Duodenal mucosa (tissue), 2 donors: ENCODE results near the gene ACVRL1.
A peak's percentile ranks its signal among the peaks of the same experiment; 100 is the strongest.

Source experiments
- H3K27ac ChIP-seq: one replicate; pipeline ENCODE4 v1.7.0; 2013; ENCODE audit warnings: low read depth, low read length
- H3K27me3 ChIP-seq, 2 donors: one replicate each; pipeline ENCODE4 v1.7.0; 2013; ENCODE audit warnings: low read length in 2 of 2, control low read depth in 1 of 2; ENCODE audit not compliant: insufficient read depth in 2 of 2, control insufficient read depth in 1 of 2
- H3K36me3 ChIP-seq, 2 donors: one replicate each; pipeline ENCODE4 v1.7.0; 2013; ENCODE audit warnings: low read length in 2 of 2, control low read depth in 1 of 2; ENCODE audit not compliant: insufficient read depth in 2 of 2, control insufficient read depth in 1 of 2
- H3K4me1 ChIP-seq, 2 donors: one replicate each; pipeline ENCODE4 v1.7.0; 2013; ENCODE audit warnings: low read length in 2 of 2, control low read depth in 1 of 2; ENCODE audit not compliant: insufficient read depth in 2 of 2, control insufficient read depth in 1 of 2
- H3K4me3 ChIP-seq, 2 donors: one replicate each; pipeline ENCODE4 v1.7.0; 2013; ENCODE audit warnings: low read length in 2 of 2, low read depth in 1 of 2
- H3K9ac ChIP-seq, 2 donors: one replicate each; pipeline ENCODE4 v1.7.0; 2013; ENCODE audit warnings: low read length in 2 of 2, low read depth in 1 of 2
- H3K9me3 ChIP-seq, 2 donors: one replicate each; pipeline ENCODE4 v1.7.0; 2013; ENCODE audit warnings: low read length in 2 of 2, control low read depth in 1 of 2; ENCODE audit not compliant: control insufficient read depth in 1 of 2

The ACVRL1 gene

GRCh38 chr12:51898506-51898905 is 8.8 kb upstream of the ACVRL1 start:
- no peaks in the 10 kb centered on the region for H3K9me3 ChIP-seq
- H3K36me3 ChIP-seq, result no peaks in the 10 kb centered on the region
- H3K9ac ChIP-seq, result no peak overlapping the region
- H3K27me3 ChIP-seq, result no peaks in the 10 kb centered on the region
- peaks cover 10 to 20% of the 10 kb centered on the region in 2 donors for H3K4me1 ChIP-seq
- no peak overlapping the region for H3K4me3 ChIP-seq
- H3K27ac ChIP-seq, result no peak overlapping the region

GRCh38 chr12:51898937-51899336 is 8.4 kb upstream of the ACVRL1 start:
- H3K9me3 ChIP-seq, result no peaks in the 10 kb centered on the region
- no peak overlapping the region for H3K9ac ChIP-seq
- H3K36me3 ChIP-seq, result no peaks in the 10 kb centered on the region
- H3K27ac ChIP-seq, result no peak overlapping the region
- peaks cover 10 to 20% of the 10 kb centered on the region in 2 donors for H3K4me1 ChIP-seq
- no peak overlapping the region for H3K4me3 ChIP-seq
- no peaks in the 10 kb centered on the region for H3K27me3 ChIP-seq

GRCh38 chr12:51900323-51900889 is 6.9 kb upstream of the ACVRL1 start:
- H3K4me3 ChIP-seq, result no peak overlapping the region
- H3K27ac ChIP-seq, result no peak overlapping the region
- no peaks in the 10 kb centered on the region for H3K36me3 ChIP-seq
- H3K27me3 ChIP-seq, result no peaks in the 10 kb centered on the region
- peaks cover 10 to 15% of the 10 kb centered on the region in 2 donors for H3K4me1 ChIP-seq
- no peaks in the 10 kb centered on the region for H3K9me3 ChIP-seq
- H3K9ac ChIP-seq, result no peak overlapping the region

GRCh38 chr12:51901121-51901817 is 6.0 kb upstream of the ACVRL1 start:
- Histone ChIP-seq H3K27ac (no peak overlapping the region), H3K4me1 (peaks cover 14 to 23% of the 10 kb centered on the region in 2 donors), H3K36me3 (no peaks in the 10 kb centered on the region), H3K9ac (no peak overlapping the region), H3K27me3 (no peaks in the 10 kb centered on the region), H3K4me3 (peak overlapping the region in 1 of 2 donors; percentile 5), H3K9me3 (no peaks in the 10 kb centered on the region)

GRCh38 chr12:51901881-51902280 is 5.4 kb upstream of the ACVRL1 start:
- H3K4me1 ChIP-seq, result peaks cover 15 to 25% of the 10 kb centered on the region in 2 donors
- no peak overlapping the region for H3K27ac ChIP-seq
- H3K4me3 ChIP-seq, result no peak overlapping the region
- no peaks in the 10 kb centered on the region for H3K9me3 ChIP-seq
- no peaks in the 10 kb centered on the region for H3K27me3 ChIP-seq
- H3K9ac ChIP-seq, result no peak overlapping the region
- no peaks in the 10 kb centered on the region for H3K36me3 ChIP-seq

- no peak overlapping the region for H3K4me3 ChIP-seq
- H3K36me3 ChIP-seq, result no peaks in the 10 kb centered on the region
- no peaks in the 10 kb centered on the region for H3K27me3 ChIP-seq
- H3K9ac ChIP-seq, result no peak overlapping the region
- peak overlapping the region; percentile 74 for H3K27ac ChIP-seq
- H3K9me3 ChIP-seq, result no peaks in the 10 kb centered on the region
- H3K4me1 ChIP-seq, result peaks cover 18 to 23% of the 10 kb centered on the region in 2 donors
These were observed 2.3 kb upstream of the ACVRL1 start for GRCh38 chr12:51904951-51905470.

- H3K4me1 ChIP-seq, result peaks cover 18 to 24% of the 10 kb centered on the region in 2 donors
- no peaks in the 10 kb centered on the region for H3K9me3 ChIP-seq
- H3K4me3 ChIP-seq, result no peak overlapping the region
- no peaks in the 10 kb centered on the region for H3K36me3 ChIP-seq
- no peaks in the 10 kb centered on the region for H3K27me3 ChIP-seq
- H3K9ac ChIP-seq, result no peak overlapping the region
- peak overlapping the region; percentile 74 for H3K27ac ChIP-seq
These were observed 1.6 kb upstream of the ACVRL1 start for GRCh38 chr12:51905471-51906429.

GRCh38 chr12:51906430-51907082 is 748 bp upstream of the ACVRL1 start:
- peak overlapping the region; percentile 25 to 40 for H3K9ac ChIP-seq
- peak overlapping the region; percentile 60 for H3K27ac ChIP-seq
- H3K4me1 ChIP-seq, result peaks cover 12 to 24% of the 10 kb centered on the region in 2 donors
- H3K36me3 ChIP-seq, result no peaks in the 10 kb centered on the region
- H3K27me3 ChIP-seq, result no peaks in the 10 kb centered on the region
- H3K4me3 ChIP-seq, result peak overlapping the region in 1 of 2 donors; percentile 49
- H3K9me3 ChIP-seq, result no peaks in the 10 kb centered on the region

GRCh38 chr12:51907856-51908425 is 637 bp downstream of the ACVRL1 start:
- no peaks in the 10 kb centered on the region for H3K27me3 ChIP-seq
- peak overlapping the region; percentile 49 to 62 for H3K4me3 ChIP-seq
- H3K4me1 ChIP-seq, result peaks cover 25 to 31% of the 10 kb centered on the region in 2 donors
- no peaks in the 10 kb centered on the region for H3K9me3 ChIP-seq
- H3K36me3 ChIP-seq, result no peaks in the 10 kb centered on the region
- H3K27ac ChIP-seq, result peak overlapping the region; percentile 60
- H3K9ac ChIP-seq, result peak overlapping the region; percentile 40 to 43
